Stimulated activated CD8-positive, alpha-beta memory T cell treated with anti-CD3 and anti-CD28 coated beads, Interleukin-4, amount 100 ng/mL, for 48 hours (primary cell): ENCODE data around the gene PDZD2.
A peak's percentile ranks its signal among the peaks of the same experiment; 100 is the strongest.

Experiments used
- DNase-seq: peaks from one replicate; pipeline ENCODE4 v3.0.0-alpha.2; 2020

Gene PDZD2

GRCh38 chr5:32089146-32090000, 450.4 kb downstream of the PDZD2 start:
- DNase-seq, result no peak

- no peak for DNase-seq
Measured at GRCh38 chr5:32090026-32090754, 451.3 kb downstream of the PDZD2 start.

GRCh38 chr5:32090755-32091128, 451.8 kb downstream of the PDZD2 start:
- no peak for DNase-seq

GRCh38 chr5:32092938-32093812, 454.2 kb downstream of the PDZD2 start:
- peak; percentile 73 for DNase-seq

GRCh38 chr5:32094691-32095090, 455.8 kb downstream of the PDZD2 start:
- no peak for DNase-seq

GRCh38 chr5:32095261-32095671, 456.3 kb downstream of the PDZD2 start:
- DNase-seq, result no peak

- DNase-seq, result no peak
Measured at GRCh38 chr5:32096891-32097595, 458.1 kb downstream of the PDZD2 start.

- DNase-seq, result no peak
Measured at GRCh38 chr5:32098291-32098690, 459.4 kb downstream of the PDZD2 start.

GRCh38 chr5:32098890-32099310, 460.0 kb downstream of the PDZD2 start:
- no peak for DNase-seq

- DNase-seq, result no peak
Measured at GRCh38 chr5:32099486-32100035, 460.6 kb downstream of the PDZD2 start.

- no peak for DNase-seq
Measured at GRCh38 chr5:32100230-32100629, 461.3 kb downstream of the PDZD2 start.

GRCh38 chr5:32100691-32101302, 461.9 kb downstream of the PDZD2 start:
- DNase-seq, result no peak

GRCh38 chr5:32102254-32102986, 463.5 kb downstream of the PDZD2 start:
- no peak for DNase-seq

- no peak for DNase-seq
Measured at GRCh38 chr5:32103521-32103920, 464.6 kb downstream of the PDZD2 start.

- no peak for DNase-seq
Measured at GRCh38 chr5:32107291-32107690, 468.4 kb downstream of the PDZD2 start.

GRCh38 chr5:32108167-32108566, 469.2 kb downstream of the PDZD2 start:
- DNase-seq, result no peak

GRCh38 chr5:32109236-32109635, 470.3 kb downstream of the PDZD2 start:
- DNase-seq, result no peak

GRCh38 chr5:32110111-32110696, 471.3 kb downstream of the PDZD2 start:
- no peak for DNase-seq

GRCh38 chr5:32115985-32116384, 477.1 kb downstream of the PDZD2 start:
- no peak for DNase-seq

- no peak for DNase-seq
Measured at GRCh38 chr5:32116574-32117313, 477.8 kb downstream of the PDZD2 start.
